K562 (cell line): ENCODE measurements around the gene FCAMR. TPM values are rescaled to one million over a fixed set of nuclear protein-coding genes. Genes with fewer than 3 reads are reported as not detected.

Source experiments
- ATAC-seq: fragments of 200-7000 bp; cut with Tn5 transposase; 3 replicates; pipeline ENCODE4 v1.9.1; 2020; ENCODE audit warnings: moderate library complexity
- BruUV-seq: library from RNA; stranded (reverse); fragments of 400-500 nt; replicated peaks from 2 replicates; lab custom pipeline; 2021; lab: Mats Ljungman, UMichigan
- CTCF ChIA-PET: fragments of 300-600 bp; formaldehyde crosslinking; extraction: SDS; loops from one replicate; lab custom pipeline; 2021; ENCODE audit warnings: low intra/inter-chr PET ratio; lab: Yijun Ruan, JAX
- POLR2A ChIA-PET: fragments of 300-600, 350-650 bp; sonication (Branson Sonifier 250); formaldehyde crosslinking; extraction: SDS; loops from one replicate; lab custom pipeline; 2021; ENCODE audit warnings: antibody characterized with exemption, inconsistent platforms; lab: Yijun Ruan, JAX
- DNase-seq, 4 experiments: peaks; one replicate each; pipeline versions ENCODE4 v3.0.0 to v3.0.0-alpha.2; 2011 to 2018; ENCODE audit warnings: low spot score in 3 of 4, mixed read lengths in 3 of 4; ENCODE audit errors: extremely low read depth in 1 of 4
- FAIRE-seq: peaks from 2 replicates; lab custom pipeline; 2011; peaks lifted over from hg19 to GRCh38; lab: Jason Lieb, UNC
- H2AFZ ChIP-seq: 2 replicates; pipeline ENCODE4 v1.6.0; 2011; ENCODE audit warnings: low read depth, low read length, control low read depth, inconsistent platforms
- H3K27ac ChIP-seq: fragments of 200-600 bp; 3 replicates; pipeline ENCODE4 v1.8.0; 2011; ENCODE audit warnings: low read depth, mild to moderate bottlenecking, control low read depth, inconsistent platforms, low read length, moderate library complexity, mixed read lengths; ENCODE audit errors: extremely low read depth
- H3K27me3 ChIP-seq, 2 experiments: fragments of 300-600 bp in 1 of 2; 2 replicates in 1 of 2; 3 replicates in 1 of 2; pipeline versions ENCODE4 v1.6.0 to v1.8.0; 2011; ENCODE audit warnings: inconsistent platforms in 2 of 2, low read length in 2 of 2, mild to moderate bottlenecking in 1 of 2, mixed read lengths in 1 of 2, moderate library complexity in 1 of 2; ENCODE audit not compliant: control insufficient read depth in 2 of 2, insufficient read depth in 2 of 2
- H3K36me3 ChIP-seq: fragments of 300-600 bp; 3 replicates; pipeline ENCODE4 v1.8.0; 2011; ENCODE audit warnings: mild to moderate bottlenecking, low read length, inconsistent platforms; ENCODE audit not compliant: control insufficient read depth, insufficient read depth
- H3K4me1 ChIP-seq, 2 experiments: fragments of 200-600 bp in 1 of 2; replicated peaks in 1 of 2; 2 replicates in 1 of 2; 3 replicates in 1 of 2; pipeline versions ENCODE4 v1.5.1 to v1.8.0; 2011; ENCODE audit warnings: inconsistent platforms in 2 of 2, low read length in 2 of 2, mild to moderate bottlenecking in 1 of 2, mixed read lengths in 1 of 2, moderate library complexity in 1 of 2; ENCODE audit not compliant: control insufficient read depth in 2 of 2, insufficient read depth in 2 of 2
- H3K4me2 ChIP-seq: 2 replicates; pipeline ENCODE4 v1.6.1; 2011; ENCODE audit warnings: low read length, control low read depth, inconsistent platforms, mixed read lengths; ENCODE audit not compliant: insufficient read depth
- H3K4me3 ChIP-seq: fragments of 200-600 bp; sonication (generic), shearing (Covaris generic); 2 replicates; pipeline ENCODE4 v1.5.1; 2016; ENCODE audit warnings: control low read depth, inconsistent platforms
- H3K79me2 ChIP-seq: fragments of 200-600 bp; 3 replicates; pipeline ENCODE4 v1.8.0; 2011; ENCODE audit warnings: low read length, inconsistent platforms; ENCODE audit not compliant: control insufficient read depth, insufficient read depth
- H3K9ac ChIP-seq, 2 experiments: 2 replicates each; pipeline versions ENCODE4 v1.6.0 to v1.6.1; 2011; ENCODE audit warnings: low read depth in 2 of 2, low read length in 2 of 2, control low read depth in 1 of 2, inconsistent platforms in 1 of 2, mild to moderate bottlenecking in 1 of 2, mixed read lengths in 1 of 2; ENCODE audit not compliant: insufficient read depth in 1 of 2
- H3K9me1 ChIP-seq: one replicate; pipeline ENCODE4 v1.6.0; 2011; ENCODE audit warnings: inconsistent platforms, mild to moderate bottlenecking, low read length, moderate library complexity; ENCODE audit not compliant: control insufficient read depth, insufficient read depth
- H3K9me3 ChIP-seq: replicated peaks from 2 replicates; pipeline ENCODE4 v1.5.1; 2011; ENCODE audit warnings: low read depth, low read length, inconsistent platforms; ENCODE audit not compliant: control insufficient read depth, insufficient read depth
- H4K20me1 ChIP-seq: replicated peaks from 2 replicates; pipeline ENCODE4 v1.6.1; 2011; ENCODE audit warnings: low read length, inconsistent platforms, mixed read lengths; ENCODE audit not compliant: control insufficient read depth, insufficient read depth
- MEF2D ChIP-seq: conservative IDR thresholded peaks from 2 replicates; pipeline ENCODE4 v1.6.1; 2016; ENCODE audit warnings: low read depth, missing genetic modification characterization, missing compliant biosample characterization
- MYNN ChIP-seq, 2 experiments: sonication (generic); formaldehyde crosslinking in 1 of 2; IDR thresholded peaks; 2 replicates each; pipeline versions ENCODE4 v1.5.0 to v1.6.1; 2016 to 2020; ENCODE audit warnings: antibody characterized with exemption in 1 of 2, missing genetic modification reagents in 1 of 2
- SMC3 ChIP-seq: conservative IDR thresholded peaks from 2 replicates; pipeline ENCODE4 v1.6.1; 2011; ENCODE audit warnings: low read depth, low read length, improper control_type of control experiment; ENCODE audit not compliant: insufficient read depth
- SP1 ChIP-seq: sonication (generic); formaldehyde crosslinking; IDR thresholded peaks from 2 replicates; pipeline ENCODE4 v1.8.1; 2022; ENCODE audit warnings: mild to moderate bottlenecking, missing genetic modification reagents
- WGBS: fragments of 100-300 bp; shearing (Covaris generic); methylation state at CpG from one replicate; pipeline ENCODE4 v1.1.6; 2016; ENCODE audit warnings: low coverage, mixed read lengths; ENCODE audit not compliant: insufficient coverage; ENCODE audit errors: missing lambda C conversion rate; 5-methylcytosine and 5-hydroxymethylcytosine counted together
- in situ Hi-C: fragments of 300-500 bp; cut with MboI; formaldehyde crosslinking; loops from 4 replicates; pipeline ENCODE4 v1.15.0; 2018; ENCODE audit warnings: inconsistent platforms, mixed read lengths
- intact Hi-C: fragments of 100-400 bp; cut with micrococcal nuclease; formaldehyde crosslinking; loops from 2 replicates; pipeline ENCODE4 v1.14.2; 2022
- polyA plus RNA-seq, 8 experiments: library from polyadenylated mRNA; depleted of rRNA in 4 of 8; stranded (reverse) in 5 of 8; unstranded in 3 of 8; fragments of >200 nt; fragmentation: Nextera tagmentation in 2 of 8; fragmentation: Illumina TruSeq in 1 of 8; extraction: Ambion mirVana in 2 of 8; extraction: Trizol in 1 of 8; gene quantifications; 2 replicates each; pipeline versions ENCODE4 v1.2.1 to v1.2.3, GENCODE V29; 2011 to 2014; ENCODE audit warnings: inconsistent platforms in 1 of 8, missing spikeins in 1 of 8
- total RNA-seq, 7 experiments: library from RNA; depleted of rRNA in 6 of 7; stranded (reverse); fragments of >200 nt in 6 of 7; fragmentation: Illumina TruSeq in 2 of 7; extraction: Trizol in 2 of 7; gene quantifications; 2 replicates each; pipeline versions ENCODE4 v1.2.1 to v1.2.3, GENCODE V29; 2011 to 2021; ENCODE audit warnings: low replicate concordance in 1 of 7
- TF ChIP-seq, protein P1 (sequence below): fragments of 150-350 bp; IDR thresholded peaks from 2 replicates; pipeline ENCODE4 v1.6.1; 2014; ENCODE audit warnings: low read depth, mild to moderate bottlenecking, low read length, borderline replicate concordance
- TF ChIP-seq, protein P2 (sequence below): fragments of 200-800 bp; sonication (Bioruptor generic); IDR thresholded peaks from 2 replicates; pipeline ENCODE4 v1.6.1; 2017; ENCODE audit warnings: missing genetic modification characterization, missing compliant biosample characterization

FCAMR gene
- total and polyA plus RNA-seq, 9 of the 15 experiments (the other 6 are each of a cell fraction or from before 2014, with no cell fraction given) = not detected

DNA sequence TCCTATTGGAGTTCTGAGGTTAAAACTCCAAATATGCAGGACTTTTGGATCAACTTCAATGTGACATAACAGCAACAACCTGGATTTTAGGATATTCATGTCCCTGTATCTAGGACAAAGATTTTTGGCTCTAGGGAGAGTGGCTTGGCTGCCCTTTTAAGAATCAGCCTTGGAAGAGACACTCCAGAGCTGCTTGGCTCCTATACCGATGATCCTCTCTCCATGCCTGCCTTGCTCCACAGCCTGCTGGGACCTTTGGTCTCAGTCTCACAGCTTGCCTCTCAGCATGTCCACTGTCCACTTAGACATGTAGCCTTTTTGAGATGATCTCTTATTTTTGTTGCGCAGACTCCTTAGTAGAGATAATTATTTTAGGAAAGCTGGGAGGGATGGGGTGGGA is 44.0 kb downstream of the FCAMR start:
- intact Hi-C loops (no loop called here), in situ Hi-C loops (no loop called here)
- FAIRE-seq = no peak
- BruUV-seq = no TSS peak
- no peak for DNase-seq
- Histone ChIP-seq H3K79me2 (no peaks in the 10 kb centered on the region), H3K9me1 (no peaks in the 10 kb centered on the region), H3K4me3 (no peak overlapping the region), H4K20me1 (no peaks in the 10 kb centered on the region), H3K4me2 (no peak overlapping the region), H3K4me1 (peaks cover 7 to 29% of the 10 kb centered on the region in 2 experiments), H3K9ac (no peak overlapping the region), H3K27ac (no peak overlapping the region), H3K27me3 (no peaks in the 10 kb centered on the region; a peak in 1 of 5 replicates), H3K36me3 (no peaks in the 10 kb centered on the region), H3K9me3 (no peaks in the 10 kb centered on the region; the same call in 1 of the 2 replicates), H2AFZ (0 out of 2 replicates have a peak overlapping the region, but pooled peaks have one; percentile 26)
- POLR2A ChIA-PET = no interaction called here
- ATAC-seq = no peak
- CTCF ChIA-PET = interaction anchor here (1.3 kb wide), 1 partner anchor 151 kb away, joined by 4 read pairs; no protein-coding TSS in a partner anchor
- WGBS = 87% methylated on average over 2 of the region's 2 CpGs
- no peak for TF ChIP-seq SMC3
- no peak for TF ChIP-seq MEF2D (tag)
- TF ChIP-seq, protein P1, sequence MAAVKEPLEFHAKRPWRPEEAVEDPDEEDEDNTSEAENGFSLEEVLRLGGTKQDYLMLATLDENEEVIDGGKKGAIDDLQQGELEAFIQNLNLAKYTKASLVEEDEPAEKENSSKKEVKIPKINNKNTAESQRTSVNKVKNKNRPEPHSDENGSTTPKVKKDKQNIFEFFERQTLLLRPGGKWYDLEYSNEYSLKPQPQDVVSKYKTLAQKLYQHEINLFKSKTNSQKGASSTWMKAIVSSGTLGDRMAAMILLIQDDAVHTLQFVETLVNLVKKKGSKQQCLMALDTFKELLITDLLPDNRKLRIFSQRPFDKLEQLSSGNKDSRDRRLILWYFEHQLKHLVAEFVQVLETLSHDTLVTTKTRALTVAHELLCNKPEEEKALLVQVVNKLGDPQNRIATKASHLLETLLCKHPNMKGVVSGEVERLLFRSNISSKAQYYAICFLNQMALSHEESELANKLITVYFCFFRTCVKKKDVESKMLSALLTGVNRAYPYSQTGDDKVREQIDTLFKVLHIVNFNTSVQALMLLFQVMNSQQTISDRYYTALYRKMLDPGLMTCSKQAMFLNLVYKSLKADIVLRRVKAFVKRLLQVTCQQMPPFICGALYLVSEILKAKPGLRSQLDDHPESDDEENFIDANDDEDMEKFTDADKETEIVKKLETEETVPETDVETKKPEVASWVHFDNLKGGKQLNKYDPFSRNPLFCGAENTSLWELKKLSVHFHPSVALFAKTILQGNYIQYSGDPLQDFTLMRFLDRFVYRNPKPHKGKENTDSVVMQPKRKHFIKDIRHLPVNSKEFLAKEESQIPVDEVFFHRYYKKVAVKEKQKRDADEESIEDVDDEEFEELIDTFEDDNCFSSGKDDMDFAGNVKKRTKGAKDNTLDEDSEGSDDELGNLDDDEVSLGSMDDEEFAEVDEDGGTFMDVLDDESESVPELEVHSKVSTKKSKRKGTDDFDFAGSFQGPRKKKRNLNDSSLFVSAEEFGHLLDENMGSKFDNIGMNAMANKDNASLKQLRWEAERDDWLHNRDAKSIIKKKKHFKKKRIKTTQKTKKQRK = no peak
- TF ChIP-seq SP1 (CRISPR knock-in tag) = no peak
- TF ChIP-seq, protein P2, sequence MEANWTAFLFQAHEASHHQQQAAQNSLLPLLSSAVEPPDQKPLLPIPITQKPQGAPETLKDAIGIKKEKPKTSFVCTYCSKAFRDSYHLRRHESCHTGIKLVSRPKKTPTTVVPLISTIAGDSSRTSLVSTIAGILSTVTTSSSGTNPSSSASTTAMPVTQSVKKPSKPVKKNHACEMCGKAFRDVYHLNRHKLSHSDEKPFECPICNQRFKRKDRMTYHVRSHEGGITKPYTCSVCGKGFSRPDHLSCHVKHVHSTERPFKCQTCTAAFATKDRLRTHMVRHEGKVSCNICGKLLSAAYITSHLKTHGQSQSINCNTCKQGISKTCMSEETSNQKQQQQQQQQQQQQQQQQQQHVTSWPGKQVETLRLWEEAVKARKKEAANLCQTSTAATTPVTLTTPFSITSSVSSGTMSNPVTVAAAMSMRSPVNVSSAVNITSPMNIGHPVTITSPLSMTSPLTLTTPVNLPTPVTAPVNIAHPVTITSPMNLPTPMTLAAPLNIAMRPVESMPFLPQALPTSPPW (CRISPR knock-in tag) = no peak
- TF ChIP-seq MYNN (IDR thresholded peaks at IDR 0.05) = no peak
- TF ChIP-seq MYNN (CRISPR knock-in tag; IDR thresholded peaks at IDR 0.05) = no peak
